K562 (cell line): ENCODE measurements around the gene PPTC7. TPM values are rescaled to one million over a fixed set of nuclear protein-coding genes. Genes with fewer than 3 reads are reported as not detected.
A peak's percentile ranks its signal among the peaks of the same experiment; 100 is the strongest.

Source experiments
- ARID1B ChIP-seq: fragments of 450-650 bp; IDR thresholded peaks from 2 replicates; pipeline ENCODE4 v1.6.1; 2016; ENCODE audit warnings: antibody characterized with exemption, mild to moderate bottlenecking, inconsistent platforms
- CBX2 ChIP-seq: fragments of 200-600 bp; sonication (generic); IDR thresholded peaks from one replicate; pipeline ENCODE4 v1.6.1; 2012; ENCODE audit warnings: mild to moderate bottlenecking, low read length, inconsistent platforms; ENCODE audit not compliant: insufficient read depth, poor library complexity, severe bottlenecking
- CBX3 ChIP-seq, 2 experiments: IDR thresholded peaks; 1 replicate in 1 of 2; 2 replicates in 1 of 2; pipeline ENCODE4 v1.6.1; 2012; ENCODE audit warnings: inconsistent platforms in 2 of 2, low read length in 2 of 2, borderline replicate concordance in 1 of 2, control low read depth in 1 of 2
- DDX20 ChIP-seq: fragments of 450-650 bp; IDR thresholded peaks from 2 replicates; pipeline ENCODE4 v1.6.1; 2016; ENCODE audit warnings: missing genetic modification characterization, low read depth, mild to moderate bottlenecking, missing compliant biosample characterization, moderate library complexity
- FOXJ2 ChIP-seq: fragments of 200-800 bp; sonication (Bioruptor generic); IDR thresholded peaks from 2 replicates; pipeline ENCODE4 v1.6.1; 2016; ENCODE audit warnings: missing genetic modification characterization, missing compliant biosample characterization
- HNRNPK ChIP-seq: fragments of 200-400 bp; formaldehyde crosslinking; IDR thresholded peaks from one replicate; pipeline ENCODE4 v1.6.1; 2018; ENCODE audit warnings: mild to moderate bottlenecking, low read depth, low read length; ENCODE audit not compliant: poor library complexity, severe bottlenecking
- KAT8 ChIP-seq: fragments of 450-650 bp; IDR thresholded peaks from 2 replicates; pipeline ENCODE4 v1.6.1; 2016; ENCODE audit warnings: low read depth, mild to moderate bottlenecking
- SMAD1 ChIP-seq: fragments of 150-350 bp; IDR thresholded peaks from 2 replicates; pipeline ENCODE4 v1.6.1; 2014; ENCODE audit warnings: low read length, low read depth; ENCODE audit not compliant: partially characterized antibody
- SMAD2 ChIP-seq: fragments of 150-350 bp; IDR thresholded peaks from 2 replicates; pipeline ENCODE4 v1.6.1; 2014; ENCODE audit warnings: low read depth, mild to moderate bottlenecking, low read length
- SMC3 ChIP-seq: conservative IDR thresholded peaks from 2 replicates; pipeline ENCODE4 v1.6.1; 2011; ENCODE audit warnings: low read depth, low read length, improper control_type of control experiment; ENCODE audit not compliant: insufficient read depth
- TBP ChIP-seq: optimal IDR thresholded peaks from 2 replicates; pipeline ENCODE3; 2011; ENCODE audit warnings: low read depth, low read length, improper control_type of control experiment
- ZFX ChIP-seq: sonication (generic); formaldehyde crosslinking; IDR thresholded peaks from 2 replicates; pipeline ENCODE4 v1.8.0; 2022; ENCODE audit warnings: mild to moderate bottlenecking, missing genetic modification reagents, moderate library complexity
- ZNF408 ChIP-seq: fragments of 250-450 bp; sonication (Bioruptor Pico); IDR thresholded peaks from 2 replicates; pipeline ENCODE4 v1.4.0; 2020; ENCODE audit warnings: low read depth, mild to moderate bottlenecking, moderate library complexity
- ZNF551 ChIP-seq: fragments of 250-450 bp; sonication (Bioruptor Pico); IDR thresholded peaks from 2 replicates; pipeline ENCODE4 v1.5.0; 2021; ENCODE audit warnings: mild to moderate bottlenecking, moderate library complexity
- polyA plus RNA-seq, 8 experiments: library from polyadenylated mRNA; depleted of rRNA in 4 of 8; stranded (reverse) in 5 of 8; unstranded in 3 of 8; fragments of >200 nt; fragmentation: Nextera tagmentation in 2 of 8; fragmentation: Illumina TruSeq in 1 of 8; extraction: Ambion mirVana in 2 of 8; extraction: Trizol in 1 of 8; gene quantifications; 2 replicates each; pipeline versions ENCODE4 v1.2.1 to v1.2.3, GENCODE V29; 2011 to 2014; ENCODE audit warnings: inconsistent platforms in 1 of 8, missing spikeins in 1 of 8
- total RNA-seq, 7 experiments: library from RNA; depleted of rRNA in 6 of 7; stranded (reverse); fragments of >200 nt in 6 of 7; fragmentation: Illumina TruSeq in 2 of 7; extraction: Trizol in 2 of 7; gene quantifications; 2 replicates each; pipeline versions ENCODE4 v1.2.1 to v1.2.3, GENCODE V29; 2011 to 2021; ENCODE audit warnings: low replicate concordance in 1 of 7
- TF ChIP-seq, protein P1 (sequence below): sonication (generic); formaldehyde crosslinking; IDR thresholded peaks from 2 replicates; pipeline ENCODE4 v1.8.0; 2023; ENCODE audit warnings: mild to moderate bottlenecking, missing genetic modification reagents
- TF ChIP-seq, protein P2 (sequence below): fragments of 250-450 bp; sonication (Bioruptor Pico); IDR thresholded peaks from 2 replicates; pipeline ENCODE4 v1.9.0; 2021; ENCODE audit warnings: mild to moderate bottlenecking, inconsistent platforms
- TF ChIP-seq, protein P3 (sequence below): sonication (generic); formaldehyde crosslinking; IDR thresholded peaks from 2 replicates; pipeline ENCODE4 v1.8.0; 2022; ENCODE audit warnings: mild to moderate bottlenecking, missing genetic modification reagents
- TF ChIP-seq, protein P4 (sequence below): fragments of 450-650 bp; formaldehyde crosslinking; IDR thresholded peaks from 2 replicates; pipeline ENCODE4 v1.4.0; 2020; ENCODE audit warnings: mild to moderate bottlenecking, moderate library complexity

PPTC7 gene
- total and polyA plus RNA-seq, 9 of the 15 experiments (the other 6 are each of a cell fraction or from before 2014, with no cell fraction given) = 2.6 to 23.1 (median 11.9) TPM

DNA sequence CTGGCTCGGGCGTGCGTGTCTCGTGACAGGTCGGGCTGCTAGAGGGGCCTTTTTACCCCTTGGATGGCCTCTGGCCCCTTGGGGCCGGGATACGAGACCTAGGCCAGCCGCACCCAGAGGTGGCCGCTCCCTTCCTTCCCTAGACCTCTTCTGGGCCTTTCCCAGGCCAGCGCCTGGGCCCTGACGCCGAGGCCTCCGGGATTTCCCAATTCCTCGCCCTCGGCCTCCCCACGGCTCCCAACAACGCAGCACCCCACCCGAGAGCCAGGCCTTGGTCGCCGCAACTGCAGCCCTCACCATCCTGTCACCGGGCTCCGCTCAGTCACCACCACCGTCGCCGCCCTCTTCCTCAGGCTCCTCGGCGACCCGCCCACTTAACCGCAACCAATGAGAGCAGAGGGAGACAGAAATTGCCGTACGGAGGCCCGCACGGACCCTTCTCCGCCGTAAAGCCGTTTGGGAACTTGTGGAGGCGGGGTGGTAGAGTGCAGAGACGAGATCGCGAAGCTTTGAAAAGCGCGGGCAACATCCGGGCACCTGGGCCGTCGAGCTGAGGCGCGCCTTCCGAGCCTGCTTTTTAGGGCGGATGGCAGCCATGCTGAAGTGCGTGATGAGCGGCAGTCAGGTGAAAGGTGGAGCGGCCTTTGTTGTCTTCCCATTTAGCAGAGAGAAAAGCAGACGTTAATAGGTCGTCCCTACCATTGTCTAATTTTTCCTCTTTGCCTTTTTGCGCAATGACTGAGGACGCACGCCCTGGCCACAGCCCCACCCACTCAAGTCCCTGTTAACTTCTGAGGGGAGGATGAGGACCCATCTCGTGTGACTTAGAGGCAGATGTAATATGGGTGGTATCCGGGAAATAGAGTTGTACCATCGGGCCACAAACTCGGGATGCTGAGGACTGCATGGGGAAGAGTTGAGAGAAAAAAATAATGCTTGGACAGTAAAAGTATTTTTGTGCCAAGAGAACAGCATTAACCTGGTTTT, 81.1 kb downstream of the PPTC7 start, which contains the start of the genes RAD9B and VPS29 (continued):
- TF ChIP-seq, protein P1, sequence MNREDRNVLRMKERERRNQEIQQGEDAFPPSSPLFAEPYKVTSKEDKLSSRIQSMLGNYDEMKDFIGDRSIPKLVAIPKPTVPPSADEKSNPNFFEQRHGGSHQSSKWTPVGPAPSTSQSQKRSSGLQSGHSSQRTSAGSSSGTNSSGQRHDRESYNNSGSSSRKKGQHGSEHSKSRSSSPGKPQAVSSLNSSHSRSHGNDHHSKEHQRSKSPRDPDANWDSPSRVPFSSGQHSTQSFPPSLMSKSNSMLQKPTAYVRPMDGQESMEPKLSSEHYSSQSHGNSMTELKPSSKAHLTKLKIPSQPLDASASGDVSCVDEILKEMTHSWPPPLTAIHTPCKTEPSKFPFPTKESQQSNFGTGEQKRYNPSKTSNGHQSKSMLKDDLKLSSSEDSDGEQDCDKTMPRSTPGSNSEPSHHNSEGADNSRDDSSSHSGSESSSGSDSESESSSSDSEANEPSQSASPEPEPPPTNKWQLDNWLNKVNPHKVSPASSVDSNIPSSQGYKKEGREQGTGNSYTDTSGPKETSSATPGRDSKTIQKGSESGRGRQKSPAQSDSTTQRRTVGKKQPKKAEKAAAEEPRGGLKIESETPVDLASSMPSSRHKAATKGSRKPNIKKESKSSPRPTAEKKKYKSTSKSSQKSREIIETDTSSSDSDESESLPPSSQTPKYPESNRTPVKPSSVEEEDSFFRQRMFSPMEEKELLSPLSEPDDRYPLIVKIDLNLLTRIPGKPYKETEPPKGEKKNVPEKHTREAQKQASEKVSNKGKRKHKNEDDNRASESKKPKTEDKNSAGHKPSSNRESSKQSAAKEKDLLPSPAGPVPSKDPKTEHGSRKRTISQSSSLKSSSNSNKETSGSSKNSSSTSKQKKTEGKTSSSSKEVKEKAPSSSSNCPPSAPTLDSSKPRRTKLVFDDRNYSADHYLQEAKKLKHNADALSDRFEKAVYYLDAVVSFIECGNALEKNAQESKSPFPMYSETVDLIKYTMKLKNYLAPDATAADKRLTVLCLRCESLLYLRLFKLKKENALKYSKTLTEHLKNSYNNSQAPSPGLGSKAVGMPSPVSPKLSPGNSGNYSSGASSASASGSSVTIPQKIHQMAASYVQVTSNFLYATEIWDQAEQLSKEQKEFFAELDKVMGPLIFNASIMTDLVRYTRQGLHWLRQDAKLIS (CRISPR knock-in tag) = peak; percentile 98
- TF ChIP-seq SMAD1 (peak; percentile 18), SMC3 (no peak), SMAD2 (no peak), CBX2 (no peak), DDX20 (tag) (peak; percentile 78), HNRNPK (no peak), FOXJ2 (tag) (no peak), ARID1B (peak; percentile 16; the same call in 1 of the 2 replicates), TBP (peak; percentile 89), ZNF408 (CRISPR knock-in tag) (no peak), CBX3 (IDR thresholded peaks at IDR 0.05; ENCODE audit: borderline replicate concordance in 1 of 2, low read length in 2 of 2) (peak in 1 of 2 experiments; percentile 100; a peak in 2 of 3 replicates), KAT8 (no peak), ZNF551 (no peak), ZFX (CRISPR knock-in tag) (peak; percentile 98)
- TF ChIP-seq, protein P2, sequence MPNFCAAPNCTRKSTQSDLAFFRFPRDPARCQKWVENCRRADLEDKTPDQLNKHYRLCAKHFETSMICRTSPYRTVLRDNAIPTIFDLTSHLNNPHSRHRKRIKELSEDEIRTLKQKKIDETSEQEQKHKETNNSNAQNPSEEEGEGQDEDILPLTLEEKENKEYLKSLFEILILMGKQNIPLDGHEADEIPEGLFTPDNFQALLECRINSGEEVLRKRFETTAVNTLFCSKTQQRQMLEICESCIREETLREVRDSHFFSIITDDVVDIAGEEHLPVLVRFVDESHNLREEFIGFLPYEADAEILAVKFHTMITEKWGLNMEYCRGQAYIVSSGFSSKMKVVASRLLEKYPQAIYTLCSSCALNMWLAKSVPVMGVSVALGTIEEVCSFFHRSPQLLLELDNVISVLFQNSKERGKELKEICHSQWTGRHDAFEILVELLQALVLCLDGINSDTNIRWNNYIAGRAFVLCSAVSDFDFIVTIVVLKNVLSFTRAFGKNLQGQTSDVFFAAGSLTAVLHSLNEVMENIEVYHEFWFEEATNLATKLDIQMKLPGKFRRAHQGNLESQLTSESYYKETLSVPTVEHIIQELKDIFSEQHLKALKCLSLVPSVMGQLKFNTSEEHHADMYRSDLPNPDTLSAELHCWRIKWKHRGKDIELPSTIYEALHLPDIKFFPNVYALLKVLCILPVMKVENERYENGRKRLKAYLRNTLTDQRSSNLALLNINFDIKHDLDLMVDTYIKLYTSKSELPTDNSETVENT (CRISPR knock-in tag) = peak; percentile 80
- TF ChIP-seq, protein P3, sequence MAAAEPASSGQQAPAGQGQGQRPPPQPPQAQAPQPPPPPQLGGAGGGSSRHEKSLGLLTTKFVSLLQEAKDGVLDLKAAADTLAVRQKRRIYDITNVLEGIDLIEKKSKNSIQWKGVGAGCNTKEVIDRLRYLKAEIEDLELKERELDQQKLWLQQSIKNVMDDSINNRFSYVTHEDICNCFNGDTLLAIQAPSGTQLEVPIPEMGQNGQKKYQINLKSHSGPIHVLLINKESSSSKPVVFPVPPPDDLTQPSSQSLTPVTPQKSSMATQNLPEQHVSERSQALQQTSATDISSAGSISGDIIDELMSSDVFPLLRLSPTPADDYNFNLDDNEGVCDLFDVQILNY = peak; percentile 97
- TF ChIP-seq, protein P4, sequence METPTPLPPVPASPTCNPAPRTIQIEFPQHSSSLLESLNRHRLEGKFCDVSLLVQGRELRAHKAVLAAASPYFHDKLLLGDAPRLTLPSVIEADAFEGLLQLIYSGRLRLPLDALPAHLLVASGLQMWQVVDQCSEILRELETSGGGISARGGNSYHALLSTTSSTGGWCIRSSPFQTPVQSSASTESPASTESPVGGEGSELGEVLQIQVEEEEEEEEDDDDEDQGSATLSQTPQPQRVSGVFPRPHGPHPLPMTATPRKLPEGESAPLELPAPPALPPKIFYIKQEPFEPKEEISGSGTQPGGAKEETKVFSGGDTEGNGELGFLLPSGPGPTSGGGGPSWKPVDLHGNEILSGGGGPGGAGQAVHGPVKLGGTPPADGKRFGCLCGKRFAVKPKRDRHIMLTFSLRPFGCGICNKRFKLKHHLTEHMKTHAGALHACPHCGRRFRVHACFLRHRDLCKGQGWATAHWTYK (CRISPR knock-in tag) = peak; percentile 92
